Right cardiac atrium (tissue), 5 donors: Measurements from ENCODE around the gene MOB3B. TPM values are rescaled to one million over a fixed set of nuclear protein-coding genes. Genes with fewer than 3 reads are reported as not detected.

Experiments
- ATAC-seq, 2 donors: fragments of 200-7000 bp; cut with Tn5 transposase; one replicate each; pipeline versions ENCODE4 v1.8.0 to v1.9.1; 2020; ENCODE audit warnings: moderate library complexity in 2 of 2, mild to moderate bottlenecking in 1 of 2
- DNase-seq, 3 donors: peaks; one replicate each; pipeline ENCODE4 v3.0.0-alpha.2; 2020
- H3K27ac ChIP-seq: one replicate; pipeline ENCODE4 v1.5.1; 2013; ENCODE audit warnings: mild to moderate bottlenecking, low read length, control low read depth, moderate library complexity
- H3K27me3 ChIP-seq: one replicate; pipeline ENCODE4 v1.6.1; 2013; ENCODE audit not compliant: control insufficient read depth, insufficient read depth
- H3K4me1 ChIP-seq: one replicate; pipeline ENCODE4 v1.6.1; 2013; ENCODE audit warnings: low read length; ENCODE audit not compliant: control insufficient read depth, insufficient read depth
- H3K4me3 ChIP-seq: one replicate; pipeline ENCODE4 v1.5.1; 2013; ENCODE audit warnings: low read length, control low read depth
- H3K9me3 ChIP-seq: one replicate; pipeline ENCODE4 v1.6.1; 2013; ENCODE audit warnings: low read length; ENCODE audit not compliant: control insufficient read depth
- WGBS: extraction: QIAGEN DNeasy Blood & Tissue Kit; methylation state at CpG from one replicate; pipeline ENCODE4 v1.1.7; 2013; 5-methylcytosine and 5-hydroxymethylcytosine counted together
- intact Hi-C, 4 donors: fragments of 100-400 bp; cut with DNase I; formaldehyde crosslinking; loops; one replicate each; pipeline versions ENCODE4 v1.11.0 to v1.14.0; 2022 to 2023
- polyA plus RNA-seq: library from polyadenylated mRNA; stranded (reverse); fragments of 200-250 nt; gene quantifications from one replicate; pipeline ENCODE4 v1.2.3, GENCODE V29; 2013
- total RNA-seq, 4 donors: library from RNA; stranded (reverse); fragmentation: NEBNext Ultra II Directional; extraction: Animal tissue kit (Norgen Biotek cat#: 25700); gene quantifications; one replicate each; pipeline ENCODE4 v1.2.1, GENCODE V29; 2021
- donor health status: healthy with polysubstance abuse.
- donor health status: DM: no; HTN: yes; CAD: no.
- donor health status: DM: no; HTN: no; CAD: no.
- donor health status: DM: no; HTN: yes; CAD: no; lungs with severe emphysema.
- donor health status: DM: yes; HTN: yes; CAD: no.

The MOB3B gene
- total and polyA plus RNA-seq, 5 donors: 1.1 to 2.2 (median 2.0) TPM

DNA sequence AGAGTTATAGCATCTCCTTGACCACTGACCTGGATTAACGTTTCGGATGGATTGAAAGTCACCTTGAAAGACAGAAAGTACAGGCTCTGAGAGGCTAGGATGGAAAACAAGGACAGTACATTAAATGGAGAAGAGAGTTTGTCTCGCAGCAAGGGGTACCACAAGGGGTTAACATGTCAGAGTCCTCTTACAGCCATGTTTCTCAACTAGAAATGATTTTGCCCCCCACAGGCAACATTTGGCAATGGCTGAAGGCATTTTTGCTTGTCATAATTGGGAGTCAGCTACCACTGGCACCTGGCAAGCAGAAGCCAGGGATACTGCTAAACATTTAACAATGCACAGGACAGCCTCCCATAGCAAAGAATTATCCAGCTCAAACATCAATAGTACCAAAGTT, 141.9 kb downstream of the MOB3B start:
- H3K27ac ChIP-seq: no peak overlapping the region
- no peak overlapping the region for H3K4me3 ChIP-seq
- no peaks in the 10 kb centered on the region for H3K9me3 ChIP-seq
- intact Hi-C loops: loop anchor here in 1 of 4 donors (5.0 kb wide), 1 partner anchor 120 kb away; no protein-coding TSS in a partner anchor
- WGBS: 85% methylated on average over 3 of the region's 3 CpGs
- ATAC-seq (no peak), DNase-seq (no peak)
- H3K27me3 ChIP-seq: no peaks in the 10 kb centered on the region
- H3K4me1 ChIP-seq: no peaks in the 10 kb centered on the region

GRCh38 chr9:27386571-27387091, 143.0 kb downstream of the MOB3B start:
- no peaks in the 10 kb centered on the region for H3K27me3 ChIP-seq
- intact Hi-C loops: loop anchor here in 1 of 4 donors (5.0 kb wide), 1 partner anchor 121 kb away; no protein-coding TSS in a partner anchor
- H3K4me3 ChIP-seq: no peak overlapping the region
- no peaks in the 10 kb centered on the region for H3K4me1 ChIP-seq
- ATAC-seq: no peak
- H3K27ac ChIP-seq: no peak overlapping the region
- WGBS: 88% methylated on average over 4 of the region's 4 CpGs
- H3K9me3 ChIP-seq: no peaks in the 10 kb centered on the region
- no peak for DNase-seq

DNA sequence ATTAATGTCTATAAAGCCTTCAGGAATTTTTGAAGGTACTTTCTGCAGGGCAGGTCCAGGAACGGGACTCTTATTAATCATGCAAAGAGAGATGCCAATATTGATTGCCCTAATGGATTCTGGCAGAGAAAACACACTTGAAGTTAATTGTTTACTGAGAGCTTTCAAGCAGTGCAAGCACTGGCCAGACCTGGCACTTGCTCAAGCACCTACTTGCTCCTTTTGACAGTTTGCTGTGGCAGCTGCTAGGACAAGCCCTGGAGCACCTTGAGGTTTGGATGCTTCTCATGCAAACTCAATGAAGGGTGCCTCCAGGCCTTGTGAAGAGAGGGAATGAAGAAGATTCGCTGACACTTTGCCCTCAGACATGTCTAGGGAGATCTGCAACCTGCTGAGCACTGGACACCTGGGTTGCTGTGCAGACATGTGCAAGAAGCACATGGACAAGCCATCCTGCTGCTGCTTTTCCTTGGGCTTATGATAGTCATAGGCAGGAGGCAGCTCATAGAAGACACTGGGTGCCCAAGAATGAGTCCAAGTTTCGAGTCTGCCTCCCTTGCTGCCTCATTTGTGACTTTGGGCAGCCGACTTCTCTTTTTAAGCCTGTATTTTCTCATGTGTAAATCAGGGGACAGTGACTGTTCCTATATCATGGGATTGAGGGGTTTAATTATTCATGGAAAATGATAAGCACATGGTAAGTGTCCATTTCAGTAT, 143.8 kb downstream of the MOB3B start:
- Histone ChIP-seq H3K27me3 (no peaks in the 10 kb centered on the region), H3K27ac (no peak overlapping the region), H3K4me1 (no peaks in the 10 kb centered on the region), H3K4me3 (no peak overlapping the region), H3K9me3 (no peaks in the 10 kb centered on the region)
- no peak for DNase-seq
- no peak for ATAC-seq
- WGBS: 86% methylated on average over 4 of the region's 4 CpGs
- intact Hi-C loops: loop anchor here in 1 of 4 donors (5.0 kb wide), 1 partner anchor 122 kb away; no protein-coding TSS in a partner anchor

DNA sequence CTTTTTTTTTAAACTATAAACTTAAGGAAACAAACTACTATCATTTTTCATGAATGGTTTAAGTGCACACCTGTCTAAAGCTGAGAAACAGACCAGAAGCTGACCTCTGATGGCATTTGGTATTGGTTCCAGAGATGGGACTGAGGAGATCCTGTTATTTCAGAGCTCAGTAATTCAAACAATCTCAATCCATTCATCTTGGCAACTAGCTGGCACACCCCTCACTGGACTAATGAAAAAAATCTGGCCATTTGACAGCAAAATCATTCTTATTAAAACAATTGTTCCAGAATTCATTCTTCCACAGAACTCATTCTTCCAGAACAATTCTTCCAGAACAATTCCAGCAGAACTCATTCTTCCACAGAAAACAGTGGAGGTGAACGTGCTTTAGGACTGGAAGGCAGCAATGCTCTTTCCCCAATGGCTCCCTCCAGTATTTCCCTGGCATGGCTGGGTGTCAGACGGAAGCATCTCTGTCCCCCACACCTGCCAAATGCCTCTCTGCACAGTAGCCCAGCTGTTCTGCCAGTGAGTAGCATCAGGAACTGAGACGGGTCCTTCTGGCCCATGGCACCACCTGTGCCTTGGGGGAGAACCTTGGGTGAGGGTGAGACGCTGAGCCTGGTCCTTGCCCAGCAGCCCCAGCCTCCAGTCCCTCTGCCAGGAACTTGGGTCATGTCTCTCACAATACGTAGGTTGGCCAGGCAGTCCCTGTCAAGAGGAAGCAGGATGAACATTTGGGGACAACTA, 145.2 kb downstream of the MOB3B start:
- H3K4me1 ChIP-seq: no peaks in the 10 kb centered on the region
- ATAC-seq (no peak), DNase-seq (no peak)
- H3K27ac ChIP-seq: no peak overlapping the region
- WGBS: 90% methylated on average over 5 of the region's 5 CpGs
- no peaks in the 10 kb centered on the region for H3K9me3 ChIP-seq
- intact Hi-C loops: loop anchor here in 1 of 4 donors (5.0 kb wide), 1 partner anchor 123 kb away; no protein-coding TSS in a partner anchor
- H3K27me3 ChIP-seq: no peaks in the 10 kb centered on the region
- H3K4me3 ChIP-seq: no peak overlapping the region

DNA sequence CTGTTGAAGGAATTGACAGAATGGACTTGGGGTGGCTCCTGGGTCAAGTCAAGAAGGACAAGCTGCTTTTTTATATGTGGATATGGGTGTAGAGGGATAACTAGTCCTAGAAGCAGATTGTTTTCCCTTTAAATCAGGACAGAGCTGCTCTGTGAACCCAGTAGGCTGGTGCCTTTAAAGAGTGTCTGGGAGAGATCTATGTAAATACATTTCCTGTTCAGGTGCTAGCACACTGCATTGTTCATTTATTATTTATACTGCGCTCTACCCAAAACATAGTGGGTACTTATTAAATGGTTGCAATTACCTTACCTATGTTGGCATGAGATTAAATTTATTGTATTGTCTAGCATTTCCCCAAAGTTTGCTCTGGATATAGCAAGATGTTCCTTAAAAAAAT, 146.1 kb downstream of the MOB3B start:
- intact Hi-C loops: no loop called here

DNA sequence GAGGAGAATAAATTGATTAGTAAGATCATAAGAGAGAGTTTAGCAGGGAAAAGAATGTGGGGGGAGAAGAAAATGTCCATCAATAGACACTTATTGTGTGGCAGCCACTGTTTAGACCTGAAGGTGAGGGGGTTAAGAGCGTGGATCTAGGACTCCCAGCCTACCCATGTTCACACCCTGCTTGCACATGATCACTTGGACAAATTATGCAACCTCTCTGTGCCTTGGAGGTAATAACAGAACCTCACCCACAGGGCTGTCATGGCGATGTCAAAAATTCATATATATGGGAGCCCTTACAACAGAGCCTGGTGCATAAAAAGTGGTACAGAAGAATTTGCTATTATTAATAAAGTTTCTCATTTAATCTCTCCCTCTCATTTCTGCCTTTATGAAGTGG, 146.6 kb downstream of the MOB3B start:
- no peaks in the 10 kb centered on the region for H3K4me1 ChIP-seq

More for the DNA sequence above, 146.1 kb downstream of the MOB3B start:
- Histone ChIP-seq H3K27me3 (no peaks in the 10 kb centered on the region), H3K9me3 (no peaks in the 10 kb centered on the region), H3K4me1 (no peaks in the 10 kb centered on the region), H3K27ac (no peak overlapping the region), H3K4me3 (no peak overlapping the region)
- DNase-seq (no peak), ATAC-seq (no peak)
- WGBS: 97% methylated on average over 1 of the region's 1 CpG

GRCh38 chr9:27382308-27382707, 147.3 kb downstream of the MOB3B start:
- no peaks in the 10 kb centered on the region for H3K4me1 ChIP-seq
- no peak overlapping the region for H3K27ac ChIP-seq
- H3K27me3 ChIP-seq: no peaks in the 10 kb centered on the region
- no peaks in the 10 kb centered on the region for H3K9me3 ChIP-seq
- no peak overlapping the region for H3K4me3 ChIP-seq
- no peak for ATAC-seq
- intact Hi-C loops: no loop called here
- DNase-seq: no peak
- 81% methylated on average over 4 of the region's 4 CpGs for WGBS

More for the DNA sequence above, 146.6 kb downstream of the MOB3B start:
- intact Hi-C loops: no loop called here
- Histone ChIP-seq H3K27ac (no peak overlapping the region), H3K9me3 (no peaks in the 10 kb centered on the region), H3K27me3 (no peaks in the 10 kb centered on the region), H3K4me3 (no peak overlapping the region)
- 93% methylated on average over 2 of the region's 2 CpGs for WGBS
- ATAC-seq (no peak), DNase-seq (no peak)

GRCh38 chr9:27379311-27380251, 150.0 kb downstream of the MOB3B start:
- intact Hi-C loops: no loop called here
- H3K4me3 ChIP-seq: no peak overlapping the region
- H3K27ac ChIP-seq: no peak overlapping the region
- DNase-seq (no peak), ATAC-seq (no peak)
- H3K4me1 ChIP-seq: no peaks in the 10 kb centered on the region
- H3K27me3 ChIP-seq: no peaks in the 10 kb centered on the region
- no peaks in the 10 kb centered on the region for H3K9me3 ChIP-seq
- WGBS: 83% methylated on average over 8 of the region's 8 CpGs

GRCh38 chr9:27377811-27378456, 151.7 kb downstream of the MOB3B start:
- ATAC-seq: no peak
- no peak overlapping the region for H3K27ac ChIP-seq

GRCh38 chr9:27377147-27377807, 152.3 kb downstream of the MOB3B start:
- H3K27ac ChIP-seq: no peak overlapping the region
- DNase-seq (no peak), ATAC-seq (no peak)
- H3K27me3 ChIP-seq: no peaks in the 10 kb centered on the region
- intact Hi-C loops: no loop called here
- WGBS: 55% methylated on average over 8 of the region's 8 CpGs
- H3K9me3 ChIP-seq: no peaks in the 10 kb centered on the region
- no peak overlapping the region for H3K4me3 ChIP-seq
- no peaks in the 10 kb centered on the region for H3K4me1 ChIP-seq

More at GRCh38 chr9:27377811-27378456, 151.7 kb downstream of the MOB3B start:
- 52% methylated on average over 1 of the region's 1 CpG for WGBS
- H3K4me3 ChIP-seq: no peak overlapping the region
- DNase-seq: no peak
- H3K4me1 ChIP-seq: no peaks in the 10 kb centered on the region
- no peaks in the 10 kb centered on the region for H3K27me3 ChIP-seq
- intact Hi-C loops: no loop called here
- H3K9me3 ChIP-seq: no peaks in the 10 kb centered on the region
